SK-N-MC (cell line): ENCODE measurements around the gene HSPB9.

Source experiments
- EZH2 ChIP-seq: fragments of 200-600 bp; sonication (generic); IDR thresholded peaks from one replicate; pipeline ENCODE4 v1.6.1; 2017; ENCODE audit warnings: antibody characterized with exemption
- POLR2AphosphoS5 ChIP-seq: IDR thresholded peaks from 2 replicates; pipeline ENCODE4 v1.6.1; 2012; ENCODE audit warnings: mild to moderate bottlenecking, low read depth, low read length, borderline replicate concordance

- TF ChIP-seq POLR2AphosphoS5 (no peak), EZH2 (no peak)
Observed at GRCh38 chr17:42117397-42118125, 5.0 kb upstream of the HSPB9 start.
